ENCODE data around the gene ERCC1.
"Not testable (repeated sequence)": the region's sequence is repeated elsewhere in the genome, so short reads cannot be mapped to it uniquely, and the experiment has no call there.

The ERCC1 gene

DNA sequence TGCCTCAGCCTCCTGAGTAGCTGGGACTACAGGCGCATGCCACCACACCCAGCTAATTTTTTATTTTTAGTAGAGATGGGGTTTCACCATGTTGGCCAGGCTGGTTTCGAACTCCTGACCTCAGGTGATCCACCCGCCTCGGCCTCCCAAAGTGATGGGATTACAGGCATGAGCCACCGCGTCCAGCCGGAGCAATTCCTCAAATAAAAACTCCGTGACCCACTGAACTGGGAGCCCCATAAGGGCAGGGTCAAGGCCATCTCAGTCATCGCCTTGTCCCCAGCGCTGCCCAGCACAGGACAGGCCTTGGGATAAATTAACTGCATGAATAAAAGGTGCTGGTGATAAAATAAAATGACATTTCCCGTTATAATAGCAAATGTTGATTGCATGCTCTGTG, 6.2 kb upstream of the ERCC1 start:
- DNase-seq (ENCODE audit: low spot score), result not testable (repeated sequence)

DNA sequence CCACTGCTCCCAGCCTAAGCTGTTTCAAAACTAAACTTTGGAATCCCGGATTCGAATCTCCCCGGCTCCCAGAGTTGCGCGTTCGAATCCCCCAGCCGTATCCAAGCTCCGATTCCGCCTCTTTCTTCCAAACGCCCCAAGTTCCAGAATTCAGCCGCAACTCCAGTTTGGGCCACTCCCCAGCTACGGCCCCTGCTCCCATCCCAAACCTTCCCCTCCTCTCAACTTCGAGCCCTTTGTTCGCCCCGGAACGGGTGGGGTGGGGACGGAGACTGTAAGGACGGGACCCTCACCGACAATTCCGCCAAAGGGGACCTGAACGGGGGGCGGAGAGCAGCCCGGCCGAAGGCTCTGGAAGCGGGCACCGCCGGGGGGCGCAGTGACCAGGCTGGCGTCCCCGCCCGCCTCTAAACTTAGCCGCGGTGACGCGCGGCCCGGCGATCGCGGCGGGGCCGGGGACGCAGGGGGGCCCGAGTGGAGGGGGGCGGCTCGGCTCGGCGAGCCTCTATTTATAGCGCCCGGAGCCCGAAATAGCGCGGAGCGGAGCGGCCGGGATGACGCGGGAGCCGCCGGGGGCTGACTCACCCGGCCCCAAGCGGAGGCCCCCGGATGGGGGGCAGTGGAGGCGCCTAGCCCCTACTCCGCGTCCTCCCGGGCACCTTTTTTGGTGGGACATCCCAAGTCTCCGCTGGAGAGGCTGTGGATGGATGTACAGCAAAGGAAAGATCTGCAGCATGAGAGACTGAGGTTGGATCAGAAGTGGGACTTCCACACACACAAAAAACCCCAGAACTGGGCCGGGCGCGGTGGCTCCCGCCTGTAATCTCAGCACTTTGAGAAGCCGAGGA, 4.9 kb upstream of the ERCC1 start:
- DNase-seq (ENCODE audit: low spot score), result peak; percentile 87

DNA sequence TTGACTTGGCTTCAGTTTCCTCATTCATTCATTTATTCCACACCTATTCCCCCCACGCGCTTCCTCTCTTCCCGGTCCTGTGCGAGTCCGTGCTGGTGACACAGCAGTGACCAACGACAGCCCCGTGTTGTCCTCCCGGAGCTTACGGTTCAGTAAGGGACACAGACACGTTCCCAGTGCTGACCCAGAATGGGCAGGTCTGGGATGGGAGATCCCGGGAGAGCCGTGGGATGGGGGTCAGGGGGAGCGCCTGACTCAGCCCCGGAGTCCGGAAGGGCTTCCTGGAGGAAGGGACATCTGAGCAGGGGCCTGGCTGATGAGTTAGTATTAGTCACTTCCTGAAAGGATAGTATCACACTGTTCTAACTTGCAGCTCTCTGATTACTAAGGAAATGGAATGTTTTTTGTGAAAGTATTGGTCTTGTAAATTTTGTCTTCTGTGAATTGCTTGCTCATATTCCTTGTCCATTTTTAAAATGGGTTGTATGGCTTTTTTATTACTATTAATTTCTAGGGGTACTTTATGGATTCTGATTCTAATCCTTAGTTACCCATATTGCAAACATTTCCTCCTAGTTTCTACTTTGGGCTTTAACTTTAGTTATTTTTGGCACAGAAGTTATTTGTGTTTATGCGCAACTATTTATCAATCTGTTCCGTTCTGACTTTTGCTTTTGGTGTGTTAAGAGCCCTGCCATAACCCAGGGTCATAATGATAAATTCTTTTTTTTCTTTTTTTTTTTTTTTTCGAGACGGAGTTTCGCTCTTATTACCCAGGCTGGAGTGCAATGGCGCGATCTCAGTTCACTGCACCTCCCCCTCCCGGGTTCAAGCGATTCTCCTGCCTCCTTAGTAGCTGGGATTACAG, 708 bp upstream of the ERCC1 start:
- peak; percentile 59 for DNase-seq (ENCODE audit: low spot score)

DNA sequence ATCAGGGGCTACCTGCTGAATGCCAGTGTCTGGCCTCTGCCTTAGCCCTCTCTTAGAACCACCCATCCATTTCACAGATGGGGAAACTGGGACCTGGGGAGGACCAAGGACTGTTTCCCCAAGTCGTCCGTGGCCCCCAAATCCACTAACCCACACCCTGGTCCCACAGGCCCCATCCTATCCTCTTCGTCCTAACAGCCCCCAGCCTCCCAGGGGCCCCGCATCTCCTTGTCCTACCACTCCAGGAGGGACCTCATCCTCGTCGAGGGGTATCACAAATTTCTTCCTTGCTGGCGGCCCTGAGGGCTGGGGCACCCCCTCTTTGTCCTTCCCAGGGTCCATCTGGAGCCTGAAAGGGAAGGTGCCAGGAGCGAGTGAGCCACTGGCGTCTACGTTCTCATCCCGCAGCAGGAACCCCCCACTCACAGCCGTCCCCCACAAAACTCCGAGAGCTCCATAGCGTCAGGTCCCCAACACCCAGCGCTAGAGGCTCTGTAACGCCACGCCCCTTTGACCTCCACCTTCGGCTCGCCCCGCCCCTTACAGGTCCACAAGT, 606 bp downstream of the ERCC1 start:
- peak; percentile 98 for DNase-seq (ENCODE audit: low spot score)

DNA sequence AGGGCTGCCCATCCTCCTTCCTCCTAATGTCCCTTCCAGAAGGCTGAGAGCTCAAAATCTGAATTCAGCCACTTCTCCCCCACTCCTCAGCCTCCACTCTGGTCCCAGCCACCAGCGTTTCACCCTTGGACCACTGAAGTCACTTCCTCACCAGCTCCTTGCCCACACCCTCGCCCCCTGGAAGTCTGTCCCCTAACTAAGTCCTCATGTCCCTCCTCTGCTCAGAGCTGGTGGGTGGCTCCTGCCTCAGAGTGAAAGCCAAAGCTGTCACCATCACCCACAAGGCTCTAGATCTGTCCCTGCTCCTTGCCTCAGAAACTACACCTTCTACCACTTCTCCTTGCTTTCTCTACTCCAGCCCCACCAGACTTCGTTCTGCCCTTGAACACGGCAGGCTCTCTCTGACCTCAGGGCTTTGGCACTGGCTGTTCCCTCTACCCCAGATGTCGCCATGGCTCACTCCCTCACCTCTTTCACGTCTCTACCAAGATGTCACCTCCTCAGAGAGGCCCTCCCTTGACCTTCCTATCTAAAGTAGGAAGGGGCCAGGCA, 1.7 kb downstream of the ERCC1 start:
- no peak for DNase-seq (ENCODE audit: low spot score)

DNA sequence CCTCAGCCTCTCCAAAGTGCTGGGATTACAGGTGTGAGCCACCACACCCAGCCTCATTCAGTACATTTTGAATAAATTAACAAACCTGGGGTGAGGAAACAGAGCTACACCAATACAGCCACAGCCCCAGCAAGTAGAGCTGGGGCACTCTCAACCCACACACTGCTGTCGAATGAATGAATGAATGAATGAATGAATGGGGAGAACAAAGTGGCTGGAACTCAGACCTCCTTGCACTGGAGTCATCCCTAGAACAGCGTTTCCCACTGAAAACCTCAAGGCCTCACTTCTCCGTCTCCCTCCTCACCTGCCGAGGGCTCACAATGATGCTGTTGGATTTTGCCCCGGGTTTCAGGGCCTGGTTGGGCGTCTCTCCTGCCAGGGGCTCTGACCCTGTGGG, 2.8 kb downstream of the ERCC1 start:
- no peak for DNase-seq (ENCODE audit: low spot score)

DNA sequence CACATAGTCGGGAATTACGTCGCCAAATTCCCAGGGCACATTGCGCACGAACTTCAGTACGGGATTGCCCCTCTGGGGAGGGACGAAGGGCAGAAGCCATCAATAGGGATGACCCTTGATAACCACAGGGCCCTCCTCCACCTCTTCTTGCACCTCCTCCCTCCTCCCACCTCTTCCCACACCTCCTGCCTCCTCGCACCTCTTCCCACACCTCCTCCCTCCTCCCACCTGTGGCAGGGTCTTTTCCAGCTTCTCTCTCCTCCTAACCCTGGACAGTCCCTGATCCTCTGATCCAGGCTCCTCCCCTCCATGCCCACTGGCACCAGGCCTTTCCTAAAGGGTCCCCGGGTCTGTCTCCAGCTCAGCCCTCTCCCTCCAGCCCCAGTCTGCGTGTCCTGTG, 3.4 kb downstream of the ERCC1 start:
- DNase-seq (ENCODE audit: low spot score), result no peak

DNA sequence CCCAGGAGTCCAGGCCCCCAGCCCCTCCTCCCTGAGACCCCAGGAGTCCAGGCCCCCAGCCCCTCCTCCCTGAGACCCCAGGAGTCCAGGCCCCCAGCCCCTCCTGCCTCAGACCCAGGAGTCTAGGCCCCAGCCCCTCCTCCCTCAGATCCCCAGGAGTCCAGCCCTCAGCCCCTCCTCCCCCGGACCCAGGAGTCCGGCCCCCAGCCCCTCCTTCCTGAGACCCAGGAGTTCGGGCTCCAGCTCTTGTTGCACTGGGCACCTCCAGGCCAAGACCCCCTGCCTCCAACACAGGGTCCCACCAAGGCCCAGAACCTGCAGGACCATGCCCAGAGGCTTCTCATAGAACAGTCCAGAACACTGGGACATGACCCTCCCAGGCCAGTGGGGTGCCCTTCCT, 3.8 kb downstream of the ERCC1 start:
- DNase-seq (ENCODE audit: low spot score), result no peak

DNA sequence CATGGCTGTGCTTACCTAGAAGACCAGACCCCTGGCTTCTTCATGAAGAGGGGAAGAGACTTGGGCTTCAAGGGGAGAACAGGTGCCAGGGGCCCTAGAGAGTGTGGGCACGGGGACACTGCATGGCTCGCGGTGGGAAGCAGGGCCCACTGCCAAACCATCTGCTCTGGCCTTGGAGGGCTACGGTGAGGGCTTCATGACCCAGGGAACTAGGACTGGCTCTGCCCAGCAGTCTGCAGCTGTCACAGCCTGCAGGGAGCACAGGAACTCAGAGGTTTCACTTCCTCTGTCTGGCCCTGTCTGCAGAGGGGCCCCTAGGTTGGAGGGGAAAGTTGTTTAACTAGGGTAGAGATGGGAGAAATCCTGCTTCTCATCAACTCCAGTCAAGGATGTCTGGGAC, 4.3 kb downstream of the ERCC1 start:
- no peak for DNase-seq (ENCODE audit: low spot score)

DNA sequence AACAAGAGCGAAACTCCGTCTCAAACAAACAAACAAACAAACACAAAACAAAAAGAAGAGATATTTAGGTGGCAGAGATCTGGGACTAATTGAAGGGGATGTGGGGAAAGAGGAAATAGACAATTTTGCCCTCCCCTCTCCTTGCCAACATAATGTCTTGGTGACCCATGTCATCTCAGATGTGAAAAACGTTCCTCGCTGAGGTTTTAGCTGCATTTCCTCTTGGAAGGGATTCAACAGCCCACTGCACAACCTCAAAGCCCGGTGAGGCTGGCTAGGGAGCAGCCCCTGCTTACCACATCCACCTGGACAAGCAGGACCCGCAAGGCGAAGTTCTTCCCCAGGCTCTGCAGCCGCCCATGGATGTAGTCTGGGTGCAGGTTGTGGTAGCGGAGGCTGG, 4.9 kb downstream of the ERCC1 start:
- no peak for DNase-seq (ENCODE audit: low spot score)

DNA sequence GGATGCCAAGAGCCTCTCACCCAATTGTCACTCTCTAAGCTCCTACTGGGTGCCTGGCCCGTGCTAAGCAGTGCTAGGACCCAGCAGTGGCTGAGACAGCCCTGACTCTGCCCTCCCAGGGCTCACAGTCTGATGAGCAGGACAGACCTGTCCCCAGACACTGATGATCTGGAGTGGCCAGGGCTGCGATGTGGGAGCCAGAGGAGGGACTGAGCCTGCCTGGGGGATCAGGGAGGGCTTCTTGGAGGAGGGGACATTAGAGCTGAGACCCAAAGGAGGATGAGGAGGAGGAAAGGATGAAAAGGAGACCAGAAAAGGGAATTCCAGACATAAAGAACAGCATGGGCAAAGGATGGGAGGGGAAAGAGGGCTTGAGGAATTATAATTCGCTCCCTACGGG, 6.6 kb downstream of the ERCC1 start:
- DNase-seq (ENCODE audit: low spot score), result no peak

DNA sequence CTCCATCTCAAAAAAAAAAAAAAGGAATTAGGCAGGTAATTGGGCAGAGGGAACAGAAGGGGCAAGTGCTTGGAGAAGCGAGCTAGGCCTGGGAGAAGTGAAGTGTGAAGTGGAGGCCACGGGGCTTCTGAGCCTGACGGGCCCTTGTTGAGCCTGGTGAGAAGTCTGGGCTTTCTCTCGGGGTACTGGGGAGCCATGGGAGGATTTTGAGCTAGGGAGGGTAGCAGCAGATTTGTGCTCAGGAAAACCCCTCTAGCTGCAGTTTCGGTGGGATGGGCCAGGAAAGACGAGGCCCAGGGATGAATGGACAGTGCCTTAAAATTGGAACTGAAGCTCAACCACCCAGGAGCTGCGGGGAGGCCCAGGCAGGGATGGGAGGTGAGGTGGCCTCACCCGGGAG, 9.2 kb downstream of the ERCC1 start:
- no peak for DNase-seq (ENCODE audit: low spot score)

DNA sequence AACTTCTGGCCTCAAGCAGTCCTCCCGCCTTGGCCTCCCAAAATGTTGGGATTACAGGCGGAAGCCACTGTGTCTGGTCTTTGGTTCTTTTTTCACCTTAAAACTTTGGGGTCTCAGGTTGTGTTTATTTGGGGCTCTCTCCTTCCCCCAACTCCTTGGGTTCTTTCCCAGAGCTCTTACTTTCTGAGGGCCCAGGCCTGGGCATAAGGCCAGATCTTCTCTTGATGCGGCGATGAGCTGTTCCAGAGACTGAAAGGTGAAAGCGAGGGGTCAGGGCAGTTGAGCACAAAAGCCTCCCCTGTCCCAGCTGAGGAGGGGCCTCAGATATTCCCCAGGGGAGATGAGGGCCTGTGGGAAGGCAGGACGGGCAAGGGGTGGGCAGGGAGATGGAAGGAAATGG, 10.2 kb downstream of the ERCC1 start:
- DNase-seq (ENCODE audit: low spot score), result no peak

DNA sequence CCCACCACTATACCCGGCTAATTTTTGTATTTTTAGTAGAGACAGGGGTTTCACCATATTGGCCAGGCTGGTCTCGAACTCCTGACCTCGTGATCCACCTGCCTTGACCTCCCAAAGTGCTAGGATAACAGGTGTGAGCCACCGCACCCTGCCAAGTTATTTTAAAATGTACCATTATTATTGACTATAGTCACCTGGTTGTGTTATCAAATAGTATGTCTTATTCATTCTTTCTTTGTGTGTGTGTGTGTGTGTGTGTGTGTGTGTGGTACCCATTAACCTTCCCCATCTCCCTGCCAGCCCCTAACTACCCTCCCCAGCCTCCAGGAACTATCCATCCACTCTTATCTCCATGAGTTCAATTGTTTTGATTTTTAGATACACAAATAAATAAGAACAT, 13.4 kb downstream of the ERCC1 start:
- not testable (repeated sequence) for DNase-seq (ENCODE audit: low spot score)

DNA sequence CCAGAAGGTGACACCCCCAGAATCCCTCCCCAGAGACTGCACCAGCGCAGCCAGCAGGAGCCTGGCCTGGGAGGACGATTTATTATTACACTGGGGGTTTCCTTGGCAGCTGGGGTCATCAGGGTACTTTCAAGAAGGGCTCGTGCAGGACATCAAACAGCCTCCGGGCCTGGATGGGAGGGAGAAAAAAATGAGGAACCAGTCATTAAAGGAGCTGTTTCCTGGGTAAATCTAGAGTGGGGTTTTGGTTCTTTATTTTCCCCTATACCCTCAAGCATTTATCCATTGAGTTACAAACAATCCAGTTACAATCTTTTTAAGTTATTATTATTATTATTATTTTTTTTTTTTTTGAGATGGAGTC, 14.2 kb downstream of the ERCC1 start:
- no peak for DNase-seq (ENCODE audit: low spot score)

DNA sequence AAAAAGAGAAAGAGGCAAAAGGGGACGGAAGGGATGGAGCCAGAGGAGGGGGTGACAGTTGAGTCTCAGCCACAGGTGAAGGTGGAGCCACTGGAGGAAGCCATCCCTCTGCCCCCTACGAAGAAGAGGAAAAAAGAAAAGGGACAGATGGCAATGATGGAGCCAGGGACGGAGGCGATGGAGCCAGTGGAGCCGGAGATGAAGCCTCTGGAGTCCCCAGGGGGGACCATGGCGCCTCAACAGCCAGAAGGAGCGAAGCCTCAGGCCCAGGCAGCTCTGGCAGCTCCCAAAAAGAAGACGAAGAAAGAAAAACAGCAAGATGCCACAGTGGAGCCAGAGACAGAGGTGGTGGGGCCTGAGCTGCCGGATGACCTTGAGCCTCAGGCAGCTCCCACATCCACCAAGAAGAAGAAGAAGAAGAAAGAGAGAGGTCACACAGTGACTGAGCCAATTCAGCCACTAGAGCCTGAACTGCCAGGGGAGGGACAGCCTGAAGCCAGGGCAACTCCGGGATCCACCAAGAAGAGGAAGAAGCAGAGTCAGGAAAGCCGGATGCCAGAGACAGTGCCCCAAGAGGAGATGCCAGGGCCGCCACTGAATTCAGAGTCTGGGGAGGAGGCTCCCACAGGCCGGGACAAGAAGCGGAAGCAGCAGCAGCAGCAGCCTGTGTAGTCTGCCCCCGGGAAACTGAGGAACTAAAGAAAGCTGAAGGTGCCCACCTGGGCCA, 14.7 kb downstream of the ERCC1 start:
- no peak for DNase-seq (ENCODE audit: low spot score)

DNA sequence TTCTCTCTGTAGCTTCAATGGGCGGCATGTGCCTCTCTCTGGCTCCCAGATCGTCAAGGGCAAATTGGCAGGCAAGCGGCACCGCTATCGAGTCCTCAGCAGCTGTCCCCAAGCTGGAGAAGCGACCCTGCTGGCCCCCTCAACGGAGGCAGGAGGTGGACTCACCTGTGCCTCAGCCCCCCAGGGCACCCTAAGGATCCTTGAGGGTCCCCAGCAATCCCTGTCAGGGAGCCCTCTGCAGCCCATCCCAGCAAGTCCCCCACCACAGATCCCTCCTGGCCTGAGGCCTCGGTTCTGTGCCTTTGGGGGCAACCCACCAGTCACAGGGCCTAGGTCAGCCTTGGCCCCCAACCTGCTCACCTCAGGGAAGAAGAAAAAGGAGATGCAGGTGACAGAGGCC, 15.6 kb downstream of the ERCC1 start:
- no peak for DNase-seq (ENCODE audit: low spot score)

DNA sequence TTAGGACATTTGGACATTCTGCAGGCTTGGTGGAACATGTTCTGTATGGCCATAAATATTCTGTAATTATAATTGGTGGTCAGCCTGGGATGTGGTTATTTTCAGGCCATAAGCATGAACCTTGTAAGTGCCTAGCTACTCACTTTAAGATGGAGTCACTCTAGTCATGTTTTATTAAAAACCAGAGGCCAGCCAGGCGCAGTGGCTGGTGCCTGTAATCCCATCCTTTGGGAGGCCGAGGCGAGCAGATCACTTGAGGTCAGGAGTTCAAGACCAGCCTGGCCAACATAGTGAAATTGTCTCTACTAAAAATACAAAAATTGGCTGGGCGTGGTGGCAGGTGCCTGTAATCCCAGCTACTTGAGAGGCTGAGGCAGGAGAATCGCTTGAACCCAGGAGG, 16.1 kb downstream of the ERCC1 start:
- DNase-seq (ENCODE audit: low spot score), result not testable (repeated sequence)

DNA sequence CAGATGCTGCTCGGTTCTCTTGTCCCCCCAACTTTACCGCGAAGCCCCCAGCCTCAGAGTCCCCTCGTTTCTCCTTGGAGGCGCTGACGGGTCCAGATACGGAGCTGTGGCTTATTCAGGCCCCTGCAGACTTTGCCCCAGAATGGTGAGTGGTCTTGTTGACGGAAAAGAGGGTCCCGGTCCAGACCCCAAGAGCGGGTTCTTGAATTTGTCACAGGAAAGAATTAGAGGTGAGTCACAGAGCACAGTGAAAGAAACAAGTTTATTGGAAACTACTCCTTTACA, 16.7 kb downstream of the ERCC1 start:
- DNase-seq (ENCODE audit: low spot score), result no peak

DNA sequence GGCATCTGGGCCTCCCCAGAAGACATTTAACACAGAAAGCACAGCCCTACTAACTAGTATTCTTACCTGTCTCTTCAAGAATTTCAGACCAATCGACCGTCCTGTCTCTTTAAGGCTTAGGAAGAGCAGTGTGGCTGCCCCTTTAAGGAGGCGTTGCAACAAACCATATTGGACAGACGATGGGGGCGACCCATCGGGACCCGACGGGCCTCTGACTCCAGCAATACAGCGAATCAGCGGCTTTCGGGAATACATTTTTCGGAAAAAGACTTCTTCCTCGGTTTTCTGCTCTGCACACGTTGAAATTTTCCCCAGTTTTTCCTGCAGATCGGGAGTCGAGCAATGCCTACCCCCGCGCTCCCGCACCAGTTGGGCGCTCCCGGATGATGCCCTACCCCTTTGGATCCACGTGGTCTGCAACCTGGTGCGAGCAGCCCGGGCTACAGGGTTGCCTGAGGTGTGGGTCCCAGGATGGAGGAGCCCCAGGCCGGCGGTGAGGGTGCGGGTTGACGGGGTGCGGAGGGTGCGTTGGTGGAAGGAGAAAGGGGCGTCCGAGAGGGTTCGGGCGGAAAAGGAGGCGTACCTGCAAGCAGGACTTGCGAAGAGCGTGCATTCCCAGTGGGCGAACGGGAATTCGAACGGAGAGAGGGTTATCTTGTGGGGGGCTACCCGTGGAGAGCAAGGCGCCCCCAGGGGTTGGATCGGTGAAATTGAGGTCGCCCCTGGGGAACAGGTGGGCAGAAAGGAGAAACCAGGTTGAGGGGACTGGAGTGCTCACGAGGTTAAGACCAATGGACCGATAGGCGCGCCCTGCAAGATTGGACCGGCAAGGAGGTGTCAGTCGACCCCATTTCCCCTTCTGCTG, 17.3 kb downstream of the ERCC1 start, which contains the start of gene POLR1G:
Gene POLR1G (plus strand): TSS at position 419 of the 865 bp plus-strand sequence. CDS start 53 bp downstream, at position 472.
- DNase-seq (ENCODE audit: low spot score), result peak; percentile 92
